H1 (cell line): ENCODE data around the gene GSK3B. TPM values are rescaled to one million over a fixed set of nuclear protein-coding genes. Genes with fewer than 3 reads are reported as not detected.

Experiments used
- CTCF ChIA-PET: fragments of 300-600 bp; sonication (Branson Sonifier 250); formaldehyde crosslinking; loops from one replicate; lab custom pipeline; 2021; ENCODE audit not compliant: partially characterized antibody; lab: Charles Lee
- POLR2A ChIA-PET: fragments of 300-600 bp; sonication (Branson Sonifier 250); formaldehyde crosslinking; loops from one replicate; lab custom pipeline; 2021; ENCODE audit warnings: inconsistent platforms; ENCODE audit not compliant: partially characterized antibody; lab: Charles Lee
- DNase-seq, 2 experiments: peaks; one replicate each; pipeline versions ENCODE4 v3.0.0 to v3.0.0-alpha.2; 2010 to 2022; ENCODE audit warnings: low spot score in 2 of 2, low read depth in 1 of 2, mixed read lengths in 1 of 2
- FAIRE-seq: peaks from 2 replicates; lab custom pipeline; 2011; peaks lifted over from hg19 to GRCh38; lab: Jason Lieb, UNC
- H2AFZ ChIP-seq: 2 replicates; pipeline ENCODE4 v1.8.1; 2012; ENCODE audit warnings: low read length, inconsistent platforms
- H2AK5ac ChIP-seq: 2 replicates; pipeline ENCODE4 v1.6.1; 2013; ENCODE audit warnings: low read depth, low read length
- H2BK120ac ChIP-seq: replicated peaks from 2 replicates; pipeline ENCODE3; 2013; ENCODE audit warnings: low read depth, low read length, inconsistent platforms
- H2BK12ac ChIP-seq: 2 replicates; pipeline ENCODE4 v1.6.1; 2013; ENCODE audit warnings: low read depth, low read length
- H2BK15ac ChIP-seq: 2 replicates; pipeline ENCODE4 v1.6.1; 2013; ENCODE audit warnings: low read length
- H2BK20ac ChIP-seq: 2 replicates; pipeline ENCODE4 v1.6.1; 2013; ENCODE audit warnings: low read length
- H2BK5ac ChIP-seq: 2 replicates; pipeline ENCODE4 v1.6.1; 2013; ENCODE audit warnings: low read depth, low read length
- H3K14ac ChIP-seq: 2 replicates; pipeline ENCODE4 v1.6.1; 2013; ENCODE audit warnings: inconsistent platforms; ENCODE audit not compliant: insufficient read length
- H3K18ac ChIP-seq: 2 replicates; pipeline ENCODE4 v1.6.1; 2013; ENCODE audit warnings: low read length; ENCODE audit errors: extremely low read depth
- H3K23ac ChIP-seq: 2 replicates; pipeline ENCODE4 v1.6.1; 2013; ENCODE audit warnings: inconsistent platforms; ENCODE audit not compliant: insufficient read length
- H3K23me2 ChIP-seq: 2 replicates; pipeline ENCODE4 v1.6.1; 2013; ENCODE audit warnings: low read depth, low read length
- H3K27ac ChIP-seq: 2 replicates; pipeline ENCODE4 v1.6.1; 2011; ENCODE audit warnings: low read depth, low read length, inconsistent platforms
- H3K27me3 ChIP-seq, 4 experiments: replicated peaks in 1 of 4; 1 replicate in 1 of 4; 2 replicates in 3 of 4; pipeline versions ENCODE4 v1.6.1 to v1.8.1; 2011 to 2013; ENCODE audit warnings: low read length in 3 of 4, mild to moderate bottlenecking in 3 of 4, inconsistent platforms in 2 of 4, mixed read lengths in 2 of 4, moderate library complexity in 1 of 4; ENCODE audit not compliant: control insufficient read depth in 3 of 4, insufficient read depth in 3 of 4; ENCODE audit errors: extremely low read depth in 1 of 4
- H3K36me3 ChIP-seq, 4 experiments: 2 replicates each; pipeline versions ENCODE4 v1.6.1 to v1.8.1; 2011 to 2013; ENCODE audit warnings: mild to moderate bottlenecking in 4 of 4, low read length in 3 of 4, moderate library complexity in 2 of 4, control low read depth in 1 of 4, inconsistent platforms in 1 of 4; ENCODE audit not compliant: insufficient read depth in 4 of 4, control insufficient read depth in 2 of 4
- H3K4ac ChIP-seq: replicated peaks from 2 replicates; pipeline ENCODE3; 2013; ENCODE audit warnings: low read length, low read depth, mixed read lengths, inconsistent platforms; ENCODE audit not compliant: insufficient read length
- H3K4me1 ChIP-seq, 4 experiments: replicated peaks in 1 of 4; 1 replicate in 1 of 4; 2 replicates in 3 of 4; pipeline versions ENCODE4 v1.6.1 to v1.8.1; 2011 to 2013; ENCODE audit warnings: low read length in 3 of 4, inconsistent platforms in 2 of 4, mixed read lengths in 1 of 4; ENCODE audit not compliant: insufficient read depth in 4 of 4, control insufficient read depth in 3 of 4
- H3K4me2 ChIP-seq, 2 experiments: 2 replicates each; pipeline versions ENCODE4 v1.6.1 to v1.8.1; 2011 to 2013; ENCODE audit warnings: low read depth in 2 of 2, low read length in 2 of 2, control low read depth in 1 of 2, inconsistent platforms in 1 of 2, mild to moderate bottlenecking in 1 of 2; ENCODE audit not compliant: insufficient read depth in 1 of 2
- H3K4me3 ChIP-seq, 4 experiments: fragments of 200-600, 300-600 bp in 1 of 4; sonication (generic), shearing (Covaris generic), sonication (Bioruptor Twin) in 1 of 4; 2 replicates each; pipeline versions ENCODE4 v1.5.1 to v1.8.1; 2011 to 2016; ENCODE audit warnings: low read length in 4 of 4, low read depth in 3 of 4, control low read depth in 2 of 4, inconsistent platforms in 2 of 4, mild to moderate bottlenecking in 2 of 4, mixed read lengths in 1 of 4, moderate library complexity in 1 of 4; ENCODE audit not compliant: insufficient read depth in 2 of 4; ENCODE audit errors: extremely low read depth in 1 of 4
- H3K56ac ChIP-seq: replicated peaks from 2 replicates; pipeline ENCODE3; 2013; ENCODE audit warnings: low read depth, mild to moderate bottlenecking, mixed read lengths, low read length, inconsistent platforms; ENCODE audit not compliant: insufficient read length
- H3K79me1 ChIP-seq: 2 replicates; pipeline ENCODE4 v1.6.1; 2013; ENCODE audit warnings: low read depth, low read length, control low read depth
- H3K79me2 ChIP-seq, 2 experiments: 2 replicates each; pipeline versions ENCODE4 v1.6.1 to v1.8.1; 2012 to 2013; ENCODE audit warnings: low read length in 2 of 2, mild to moderate bottlenecking in 2 of 2, inconsistent platforms in 1 of 2; ENCODE audit not compliant: insufficient read depth in 2 of 2, control insufficient read depth in 1 of 2
- H3K9ac ChIP-seq, 4 experiments: replicated peaks in 1 of 4; 1 replicate in 1 of 4; 2 replicates in 3 of 4; pipeline versions ENCODE4 v1.6.1 to v1.8.1; 2011 to 2013; ENCODE audit warnings: low read depth in 3 of 4, low read length in 3 of 4, control low read depth in 2 of 4, mild to moderate bottlenecking in 2 of 4, moderate library complexity in 2 of 4, inconsistent platforms in 1 of 4; ENCODE audit errors: extremely low read depth in 1 of 4
- H3K9me3 ChIP-seq, 2 experiments: 2 replicates each; pipeline versions ENCODE4 v1.6.1 to v1.8.1; 2012 to 2013; ENCODE audit warnings: mild to moderate bottlenecking in 2 of 2, moderate library complexity in 2 of 2, control low read depth in 1 of 2, inconsistent platforms in 1 of 2, low read depth in 1 of 2, low read length in 1 of 2, mixed read lengths in 1 of 2; ENCODE audit not compliant: insufficient read depth in 2 of 2
- H4K20me1 ChIP-seq, 2 experiments: replicated peaks in 1 of 2; 2 replicates each; pipeline versions ENCODE3 to v1.8.1; 2011 to 2013; ENCODE audit warnings: inconsistent platforms in 2 of 2, low read length in 2 of 2, mild to moderate bottlenecking in 1 of 2; ENCODE audit not compliant: insufficient read depth in 2 of 2, control insufficient read depth in 1 of 2
- H4K5ac ChIP-seq: 2 replicates; pipeline ENCODE4 v1.6.1; 2013; ENCODE audit warnings: low read length, low read depth, mixed read lengths, inconsistent platforms; ENCODE audit not compliant: insufficient read length
- H4K8ac ChIP-seq: 2 replicates; pipeline ENCODE4 v1.8.0; 2013; ENCODE audit warnings: mild to moderate bottlenecking, moderate library complexity, low read length, inconsistent platforms; ENCODE audit not compliant: insufficient read depth; ENCODE audit errors: extremely low read depth
- H4K91ac ChIP-seq: replicated peaks from 2 replicates; pipeline ENCODE3; 2013; ENCODE audit warnings: low read length, mixed read lengths, inconsistent platforms; ENCODE audit not compliant: insufficient read length
- CTBP2 ChIP-seq: IDR thresholded peaks from 2 replicates; pipeline ENCODE4 v1.7.0; 2011; ENCODE audit warnings: borderline replicate concordance, mild to moderate bottlenecking, moderate library complexity, mixed read lengths, low read length; ENCODE audit not compliant: insufficient read depth, insufficient read length
- CTCF ChIP-seq, 3 experiments: IDR thresholded peaks; 1 replicate in 2 of 3; 2 replicates in 1 of 3; pipeline versions ENCODE4 v1.5.1 to v1.6.1; 2011; ENCODE audit warnings: low read length in 3 of 3, mild to moderate bottlenecking in 3 of 3, inconsistent platforms in 2 of 3, low read depth in 1 of 3, moderate library complexity in 1 of 3; ENCODE audit not compliant: insufficient read depth in 1 of 3; ENCODE audit errors: control extremely low read depth in 1 of 3
- E2F6 ChIP-seq: IDR thresholded peaks from 2 replicates; pipeline ENCODE4 v1.6.1; 2012; ENCODE audit warnings: inconsistent platforms
- HDAC6 ChIP-seq: IDR thresholded peaks from one replicate; pipeline ENCODE4 v1.7.1; 2012; ENCODE audit warnings: low read depth, mild to moderate bottlenecking, inconsistent platforms, low read length, moderate library complexity
- MAFK ChIP-seq: IDR thresholded peaks from 2 replicates; pipeline ENCODE4 v1.6.1; 2012; ENCODE audit warnings: low read depth, mild to moderate bottlenecking, improper control_type of control experiment, low read length
- PHF8 ChIP-seq: fragments of 200-600 bp; sonication (generic); conservative IDR thresholded peaks from 2 replicates; pipeline ENCODE4 v1.7.1; 2012; ENCODE audit warnings: low read depth, mild to moderate bottlenecking, inconsistent platforms, low read length, moderate library complexity
- POLR2A ChIP-seq, 2 experiments: IDR thresholded peaks; 1 replicate in 1 of 2; 2 replicates in 1 of 2; pipeline ENCODE4 v1.6.1; 2011; ENCODE audit warnings: low read depth in 2 of 2, low read length in 2 of 2, mild to moderate bottlenecking in 2 of 2; ENCODE audit errors: control extremely low read depth in 1 of 2
- RNF2 ChIP-seq: fragments of 200-900, 300-1000 bp; sonication (generic); IDR thresholded peaks from 2 replicates; pipeline ENCODE4 v1.7.1; 2016; ENCODE audit warnings: borderline replicate concordance, low read depth, mild to moderate bottlenecking, antibody characterized with exemption, low read length; ENCODE audit not compliant: poor library complexity, severe bottlenecking; ENCODE audit errors: missing control alignments
- TAF1 ChIP-seq: IDR thresholded peaks from 2 replicates; pipeline ENCODE4 v1.6.1; 2011; ENCODE audit warnings: mild to moderate bottlenecking, low read depth, low read length
- TEAD4 ChIP-seq: IDR thresholded peaks from 2 replicates; pipeline ENCODE4 v1.6.1; 2012; ENCODE audit warnings: low read depth, low read length, inconsistent platforms, mixed read lengths
- YY1 ChIP-seq: IDR thresholded peaks from 2 replicates; pipeline ENCODE4 v1.6.1; 2011; ENCODE audit warnings: low read depth, mild to moderate bottlenecking, low read length
- WGBS, 2 experiments: shearing (Covaris generic) in 1 of 2; methylation state at CpG; one replicate each; pipeline versions ENCODE4 v1.1.6 to v1.1.7; 2013 to 2015; ENCODE audit warnings: low lambda C conversion rate in 2 of 2, mixed read lengths in 2 of 2, inconsistent platforms in 1 of 2, low coverage in 1 of 2, missing lambda C conversion rate in 1 of 2; ENCODE audit not compliant: insufficient replicate concordance in 2 of 2, insufficient coverage in 1 of 2, insufficient read length in 1 of 2; ENCODE audit errors: extremely low coverage in 1 of 2, missing lambda C conversion rate in 1 of 2; 5-methylcytosine and 5-hydroxymethylcytosine counted together
- polyA plus RNA-seq, 7 experiments: library from polyadenylated mRNA; depleted of rRNA in 3 of 7; stranded (reverse) in 5 of 7; unstranded in 2 of 7; fragments of >200 nt in 5 of 7; fragments of 200-250 nt in 2 of 7; gene quantifications; 1 replicate in 5 of 7; 2 replicates in 1 of 7; 4 replicates in 1 of 7; pipeline versions ENCODE4 v1.2.1 to v1.2.3, GENCODE V29; 2011 to 2013; ENCODE audit warnings: missing spikeins in 2 of 7, mixed read lengths in 2 of 7
- total RNA-seq: library from RNA; stranded (reverse); fragmentation: NEBNext Ultra II Directional; extraction: Animal tissue kit (Norgen Biotek cat#: 25700); gene quantifications from 2 replicates; pipeline ENCODE4 v1.2.1, GENCODE V29; 2021

The GSK3B gene
- total and polyA plus RNA-seq, 2 of the 8 experiments (the other 6 are each of a cell fraction or from before 2014, with no cell fraction given) = 24.2 to 50.7 TPM

GRCh38 chr3:119786409-119786808 lies 307.8 kb downstream of the GSK3B start:
- no peak overlapping the region for H3K23ac ChIP-seq
- no peak overlapping the region for H3K27ac ChIP-seq
- H2AFZ ChIP-seq = no peak overlapping the region
- no peak overlapping the region for H2BK5ac ChIP-seq
- H3K4me2 ChIP-seq = no peak overlapping the region
- no peak overlapping the region for H3K14ac ChIP-seq
- no peak overlapping the region for H4K5ac ChIP-seq
- no peak overlapping the region for H3K18ac ChIP-seq
- H2BK20ac ChIP-seq = no peak overlapping the region
- H2BK12ac ChIP-seq = no peak overlapping the region
- H2BK15ac ChIP-seq = no peak overlapping the region
- DNase-seq = no peak
- no peaks in the 10 kb centered on the region for H3K79me2 ChIP-seq
- no peak overlapping the region for H3K4ac ChIP-seq
- no peaks in the 10 kb centered on the region for H3K9me3 ChIP-seq
- no peaks in the 10 kb centered on the region for H4K20me1 ChIP-seq
- no peaks in the 10 kb centered on the region for H3K79me1 ChIP-seq
- FAIRE-seq = no peak
- no peak overlapping the region for H4K8ac ChIP-seq
- no peak overlapping the region for H3K4me3 ChIP-seq
- no peak overlapping the region for H3K9ac ChIP-seq
- H3K4me1 ChIP-seq = no peaks in the 10 kb centered on the region
- H3K27me3 ChIP-seq = no peaks in the 10 kb centered on the region
- H3K23me2 ChIP-seq = no peaks in the 10 kb centered on the region
- H2AK5ac ChIP-seq = no peak overlapping the region
- H4K91ac ChIP-seq = no peak overlapping the region
- no peaks in the 10 kb centered on the region for H3K36me3 ChIP-seq
- no peak overlapping the region for H3K56ac ChIP-seq
- 90% methylated on average over 2 of the region's 2 CpGs; no CpG with 5 or more reads in 1 of the 2 experiments for WGBS, 2 experiments
- ChIA-PET CTCF (no interaction called here), POLR2A (no interaction called here)
- no peak overlapping the region for H2BK120ac ChIP-seq
- TF ChIP-seq HDAC6 (no peak), PHF8 (no peak), YY1 (no peak), RNF2 (no peak), CTCF (IDR thresholded peaks at IDR 0.05; ENCODE audit: control extremely low read depth in 1 of 3, insufficient read depth in 1 of 3, low read depth in 1 of 3, low read length in 3 of 3) (no peak), POLR2A (IDR thresholded peaks at IDR 0.05; ENCODE audit: control extremely low read depth in 1 of 2, low read depth in 2 of 2, low read length in 2 of 2) (no peak), CTBP2 (no peak), MAFK (no peak), TAF1 (no peak), TEAD4 (no peak), E2F6 (no peak)
